HG03432 (cell line): ENCODE results near the gene GMFB.

ENCODE experiments used
- ATAC-seq: cut with Tn5 transposase; IDR thresholded peaks from one replicate; pipeline ENCODE4 v1.9.1; 2021; ENCODE audit warnings: mild to moderate bottlenecking, moderate library complexity; ENCODE audit not compliant: unreplicated experiment

GMFB gene

GRCh38 chr14:54493293-54493692, 4.5 kb upstream of the GMFB start:
- ATAC-seq = no peak

GRCh38 chr14:54490445-54491175, 1.8 kb upstream of the GMFB start:
- ATAC-seq = no peak

- no peak for ATAC-seq
These were observed 1.1 kb upstream of the GMFB start for GRCh38 chr14:54489731-54490444.

GRCh38 chr14:54489318-54489683, 521 bp upstream of the GMFB start:
- ATAC-seq = no peak

- no peak for ATAC-seq
These were observed 498 bp downstream of the GMFB start for GRCh38 chr14:54488318-54488645.

GRCh38 chr14:54487771-54488170, 1.0 kb downstream of the GMFB start:
- no peak for ATAC-seq

GRCh38 chr14:54486685-54487084, 2.1 kb downstream of the GMFB start:
- no peak for ATAC-seq

- no peak for ATAC-seq
These were observed 4.9 kb downstream of the GMFB start for GRCh38 chr14:54483846-54484245.

GRCh38 chr14:54483073-54483745, 5.6 kb downstream of the GMFB start:
- no peak for ATAC-seq

GRCh38 chr14:54481695-54482094, 7.1 kb downstream of the GMFB start:
- no peak for ATAC-seq

GRCh38 chr14:54480830-54481562, 7.8 kb downstream of the GMFB start:
- no peak for ATAC-seq

GRCh38 chr14:54478636-54479215, 10.1 kb downstream of the GMFB start:
- ATAC-seq = no peak

GRCh38 chr14:54475911-54476310, 12.9 kb downstream of the GMFB start:
- ATAC-seq = no peak

GRCh38 chr14:54475187-54475899, 13.4 kb downstream of the GMFB start:
- no peak for ATAC-seq

GRCh38 chr14:54474232-54474793, 14.5 kb downstream of the GMFB start:
- no peak for ATAC-seq

GRCh38 chr14:54472315-54472714, 16.5 kb downstream of the GMFB start:
- ATAC-seq = no peak

GRCh38 chr14:54471641-54472040, 17.1 kb downstream of the GMFB start:
- ATAC-seq = no peak

GRCh38 chr14:54470701-54471100, 18.1 kb downstream of the GMFB start:
- ATAC-seq = no peak

GRCh38 chr14:54467280-54467679, 21.5 kb downstream of the GMFB start:
- no peak for ATAC-seq

GRCh38 chr14:54465654-54466053, 23.1 kb downstream of the GMFB start:
- ATAC-seq = no peak
